C1 segment of cervical spinal cord (tissue), 14 donors: Measurements from ENCODE around the gene SHOC2.
A peak's percentile ranks its signal among the peaks of the same experiment; 100 is the strongest.

ENCODE experiments used
- DNase-seq, 14 donors: peaks; one replicate each; lab custom pipeline; 2025; lab: John Stamatoyannopoulos, UW

The SHOC2 gene

GRCh38 chr10:110946496-110946895 is 27.1 kb downstream of the SHOC2 start:
- DNase-seq, result no peak

GRCh38 chr10:110947061-110947595 is 27.7 kb downstream of the SHOC2 start:
- no peak for DNase-seq

- no peak for DNase-seq
These were observed 32.0 kb downstream of the SHOC2 start for GRCh38 chr10:110951381-110951780.

GRCh38 chr10:110957606-110958005 is 38.2 kb downstream of the SHOC2 start:
- DNase-seq, result no peak

- peak in 1 of 14 donors; percentile 21 for DNase-seq
These were observed 40.3 kb downstream of the SHOC2 start for GRCh38 chr10:110959379-110960332.

- DNase-seq, result no peak
These were observed 40.9 kb downstream of the SHOC2 start for GRCh38 chr10:110960333-110960712.

- DNase-seq, result no peak
These were observed 43.0 kb downstream of the SHOC2 start for GRCh38 chr10:110962443-110962842.

GRCh38 chr10:110963162-110963561 is 43.8 kb downstream of the SHOC2 start:
- DNase-seq, result no peak

GRCh38 chr10:110964681-110965080 is 45.3 kb downstream of the SHOC2 start:
- no peak for DNase-seq

GRCh38 chr10:110965216-110965615 is 45.8 kb downstream of the SHOC2 start:
- no peak for DNase-seq

- DNase-seq, result no peak
These were observed 46.7 kb downstream of the SHOC2 start for GRCh38 chr10:110966146-110966545.

- DNase-seq, result no peak
These were observed 47.7 kb downstream of the SHOC2 start for GRCh38 chr10:110967009-110967630.

GRCh38 chr10:110967645-110968044 is 48.2 kb downstream of the SHOC2 start:
- no peak for DNase-seq

- DNase-seq, result no peak
These were observed 49.8 kb downstream of the SHOC2 start for GRCh38 chr10:110969183-110969582.

GRCh38 chr10:110971638-110972037 is 52.2 kb downstream of the SHOC2 start:
- no peak for DNase-seq

- DNase-seq, result no peak
These were observed 53.1 kb downstream of the SHOC2 start for GRCh38 chr10:110972231-110973134.

- no peak for DNase-seq
These were observed 54.0 kb downstream of the SHOC2 start for GRCh38 chr10:110973400-110973799.

- no peak for DNase-seq
These were observed 57.2 kb downstream of the SHOC2 start for GRCh38 chr10:110976577-110976976.

GRCh38 chr10:110977662-110978061 is 58.3 kb downstream of the SHOC2 start:
- no peak for DNase-seq

- DNase-seq, result no peak
These were observed 58.8 kb downstream of the SHOC2 start for GRCh38 chr10:110978204-110978603.

- DNase-seq, result no peak
These were observed 60.2 kb downstream of the SHOC2 start for GRCh38 chr10:110979611-110980010.

GRCh38 chr10:110980807-110981206 is 61.4 kb downstream of the SHOC2 start:
- DNase-seq, result no peak
